KG1 (cell line): Measurements from ENCODE around the gene LDLRAD4.
"Not testable (repeated sequence)": the region's sequence is repeated elsewhere in the genome, so short reads cannot be mapped to it uniquely, and the experiment has no call there.

Source experiments
- DNase-seq: peaks from one replicate; lab custom pipeline; 2025; lab: John Stamatoyannopoulos, UW

Gene LDLRAD4

DNA sequence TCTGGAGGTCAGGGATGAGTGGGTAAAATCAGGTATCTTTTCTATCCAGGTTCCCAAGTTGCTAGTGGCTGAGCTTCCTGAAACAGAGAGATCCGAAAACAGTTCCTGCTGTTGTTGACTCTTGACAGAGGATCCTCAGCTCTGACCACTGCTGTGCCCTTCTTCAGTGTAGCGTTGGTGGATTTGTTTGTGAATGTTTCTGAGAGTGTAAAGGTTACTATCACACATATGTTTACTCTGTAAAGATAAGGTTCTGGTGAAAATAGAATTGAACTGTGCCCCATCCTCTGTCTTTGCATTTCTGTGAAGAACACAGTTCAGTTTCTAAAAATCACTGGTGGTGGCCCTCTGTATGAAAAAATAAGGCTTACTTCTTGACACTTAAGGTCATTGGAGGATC is 119.8 kb downstream of the LDLRAD4 start:
- DNase-seq = no peak

DNA sequence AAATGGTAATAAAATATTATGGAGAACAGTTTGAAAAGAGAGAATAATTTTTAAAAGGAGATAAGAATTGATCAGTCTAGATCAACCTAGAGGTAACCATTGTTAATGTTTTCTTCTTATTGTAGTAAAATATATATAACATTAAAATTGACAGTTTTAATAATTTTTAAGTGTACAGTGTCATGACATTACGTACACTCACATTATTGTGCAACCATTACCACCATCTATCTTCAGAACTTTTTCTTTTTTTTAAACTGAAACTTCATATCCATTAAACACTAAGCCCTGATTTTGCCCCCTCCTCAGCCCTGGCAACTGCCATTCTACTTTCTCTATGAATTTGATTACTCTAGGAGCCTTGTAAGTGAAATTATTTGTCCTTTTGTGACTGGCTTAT is 121.1 kb downstream of the LDLRAD4 start:
- DNase-seq = no peak

GRCh38 chr18:13346449-13346848 is 127.9 kb downstream of the LDLRAD4 start:
- DNase-seq = not testable (repeated sequence)

DNA sequence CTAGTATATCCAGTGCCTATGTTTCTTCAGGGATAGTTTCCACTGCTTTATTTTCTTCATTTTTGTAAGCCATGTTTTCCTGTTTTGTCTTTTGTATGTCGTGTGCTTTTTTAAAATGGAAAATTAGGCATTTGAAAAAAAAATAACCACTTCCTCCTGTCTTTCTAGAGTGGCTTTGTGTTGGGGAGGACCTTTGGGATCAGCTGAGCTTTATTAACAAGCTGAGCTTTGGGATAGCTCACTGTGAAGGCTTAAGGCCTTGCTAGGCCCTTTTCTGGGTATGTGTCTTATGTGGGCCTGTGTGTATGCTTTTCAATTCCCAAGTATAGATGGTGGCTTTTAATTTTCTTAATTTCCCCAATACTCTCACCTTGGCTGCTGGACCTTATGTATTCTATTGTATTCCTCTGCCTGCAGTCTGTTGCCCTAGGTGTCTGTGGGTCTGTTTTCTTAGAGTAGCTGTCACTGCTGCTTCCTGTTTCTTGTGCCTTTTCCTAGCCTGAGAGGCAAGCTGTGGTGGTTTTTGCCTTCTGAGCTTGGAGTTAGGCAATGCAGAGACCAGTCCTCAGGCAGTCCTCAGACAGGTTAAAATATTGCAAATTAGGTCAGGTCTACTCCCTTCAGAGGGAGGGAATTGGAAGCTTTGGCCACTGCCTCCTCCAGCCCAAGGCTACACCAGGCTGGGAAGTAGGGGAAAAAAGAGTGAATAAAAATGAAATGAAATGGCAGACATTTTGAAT is 134.7 kb downstream of the LDLRAD4 start:
- peak; percentile 63 for DNase-seq

GRCh38 chr18:13354402-13354801 is 135.8 kb downstream of the LDLRAD4 start:
- no peak for DNase-seq

DNA sequence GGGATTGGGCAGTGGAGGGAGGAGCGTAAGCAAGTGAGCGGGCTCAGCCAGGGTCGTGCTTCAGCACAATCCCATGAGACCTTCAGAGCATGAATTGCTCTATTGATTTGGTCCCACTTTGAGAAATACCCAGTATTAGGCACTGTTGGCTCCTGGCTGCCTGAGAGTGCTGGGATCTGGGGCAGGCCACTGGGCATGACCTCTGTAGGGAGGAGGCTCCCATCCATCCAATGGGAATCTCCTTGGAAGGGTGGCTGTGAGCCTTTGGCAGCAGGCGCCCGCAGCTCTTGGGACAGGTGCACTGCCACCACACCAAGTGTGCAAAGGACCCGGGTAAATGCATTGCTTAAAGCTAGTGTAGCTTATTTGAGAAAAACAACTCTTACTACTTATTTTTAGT is 137.5 kb downstream of the LDLRAD4 start:
- DNase-seq = no peak

GRCh38 chr18:13357289-13357688 is 138.7 kb downstream of the LDLRAD4 start:
- no peak for DNase-seq

DNA sequence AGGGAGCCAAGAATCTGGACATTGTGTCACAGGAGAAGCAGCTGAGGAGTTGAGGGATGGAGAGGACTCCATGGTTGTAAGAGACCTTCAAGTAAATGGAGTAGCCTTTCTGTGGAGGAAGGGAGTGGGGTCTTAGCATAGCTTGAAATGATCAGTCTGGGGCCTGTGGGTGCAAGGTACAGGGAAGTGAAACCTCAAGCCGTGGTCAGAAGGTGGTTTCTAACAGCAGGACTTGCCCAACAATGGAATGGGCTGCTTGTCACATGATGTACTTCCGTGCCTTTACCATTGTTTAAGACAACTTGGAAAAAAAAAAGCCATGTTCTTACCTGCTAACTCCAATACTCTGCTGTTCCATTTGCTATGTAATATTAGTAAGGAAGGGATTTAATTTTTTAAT is 140.7 kb downstream of the LDLRAD4 start:
- no peak for DNase-seq

- no peak for DNase-seq
These were observed 142.9 kb downstream of the LDLRAD4 start for GRCh38 chr18:13361431-13361830.

DNA sequence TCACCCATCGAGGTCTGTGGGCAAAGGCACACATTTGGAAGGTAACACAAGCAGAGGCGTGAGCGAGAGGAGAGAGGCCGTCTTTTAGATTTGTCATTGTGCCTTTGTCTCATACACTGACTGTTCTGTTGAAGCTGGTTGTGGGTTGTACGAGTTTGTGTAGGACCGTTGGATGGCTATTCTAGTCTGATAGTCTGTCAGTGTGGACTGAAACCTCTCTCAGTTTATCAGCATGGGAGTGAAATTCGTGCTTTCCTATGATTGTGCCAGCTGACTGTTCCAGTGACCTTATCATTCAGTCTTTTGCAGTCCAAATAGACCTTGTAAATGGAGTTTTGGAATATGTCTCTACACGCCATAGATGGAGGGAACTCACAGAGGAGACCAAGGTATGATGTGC is 143.5 kb downstream of the LDLRAD4 start:
- DNase-seq = no peak

DNA sequence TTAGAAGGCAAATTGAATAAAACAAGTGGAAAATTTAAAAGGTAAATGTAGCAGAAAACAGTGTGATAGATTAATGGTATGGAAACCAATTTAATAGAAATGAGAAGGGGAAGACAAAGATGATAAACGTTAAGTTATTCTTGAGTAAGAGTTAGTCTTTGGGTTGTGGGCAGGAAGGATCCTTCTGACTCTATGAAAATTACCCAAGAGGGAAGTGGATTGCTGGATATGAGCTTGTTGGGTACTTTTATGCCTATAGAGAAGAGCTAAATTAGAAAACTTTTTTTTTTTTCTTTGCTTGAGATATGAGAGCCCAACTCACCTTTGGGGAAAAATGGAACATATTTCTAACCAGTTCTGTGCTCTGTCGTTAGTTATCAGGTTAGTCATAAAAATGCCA is 144.0 kb downstream of the LDLRAD4 start:
- DNase-seq = no peak

- no peak for DNase-seq
These were observed 144.8 kb downstream of the LDLRAD4 start for GRCh38 chr18:13363359-13363758.

- no peak for DNase-seq
These were observed 146.2 kb downstream of the LDLRAD4 start for GRCh38 chr18:13364721-13365205.

DNA sequence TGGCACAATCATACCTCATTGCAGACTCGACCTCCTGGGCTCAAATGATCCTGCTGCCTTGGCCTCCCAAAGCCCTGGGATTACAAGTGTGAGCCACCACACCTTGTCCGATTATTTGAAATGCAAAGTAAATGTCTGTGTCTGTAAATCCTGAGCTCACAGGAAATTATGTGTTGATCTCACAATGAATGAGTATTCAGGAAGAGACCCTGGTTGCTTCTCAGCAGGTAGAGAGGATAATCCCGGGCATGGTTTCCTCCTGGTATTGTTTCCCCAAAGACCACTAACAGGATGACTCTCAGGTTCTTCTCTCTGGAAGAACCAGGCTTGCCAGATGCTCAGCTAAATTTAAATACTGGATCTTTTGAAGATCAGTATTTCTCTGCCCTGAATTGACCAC is 147.6 kb downstream of the LDLRAD4 start:
- no peak for DNase-seq

GRCh38 chr18:13366541-13366940 is 148.0 kb downstream of the LDLRAD4 start:
- no peak for DNase-seq

- DNase-seq = no peak
These were observed 148.7 kb downstream of the LDLRAD4 start for GRCh38 chr18:13366962-13367892.

DNA sequence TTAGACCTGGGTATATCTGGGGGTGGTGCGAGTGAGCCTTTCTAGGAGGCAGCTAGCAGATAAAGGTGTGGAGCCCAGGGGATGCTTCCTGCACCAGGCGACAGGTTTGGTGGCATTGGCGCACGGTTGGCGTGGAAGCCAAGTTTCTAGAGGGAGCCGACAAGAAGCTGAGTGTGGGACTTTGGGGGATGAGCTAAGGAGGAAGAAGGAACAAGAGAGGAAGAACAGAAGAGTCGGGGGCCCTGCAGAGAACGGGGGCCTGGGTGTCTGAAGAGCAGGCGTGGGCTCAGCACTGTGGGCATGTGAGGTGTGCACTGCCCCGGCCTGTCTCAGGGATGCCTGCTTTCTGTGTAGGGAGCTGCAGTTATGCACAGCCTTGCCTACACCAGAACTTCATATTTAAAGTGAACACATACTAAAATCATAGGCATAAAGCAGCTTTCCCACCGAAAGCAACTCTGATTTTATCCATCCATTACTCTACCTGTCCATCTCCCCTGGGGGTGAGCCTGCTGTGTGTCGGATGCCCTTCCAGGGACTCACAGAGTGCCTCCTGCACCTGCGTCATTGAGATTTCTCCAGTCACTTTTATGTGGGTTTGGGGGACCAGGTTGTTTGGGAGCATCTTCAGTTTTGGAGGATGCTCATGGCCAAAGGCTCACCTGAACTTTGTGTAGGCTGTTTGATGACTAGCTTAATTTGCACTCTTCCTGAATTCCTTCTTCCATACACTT is 149.7 kb downstream of the LDLRAD4 start:
- DNase-seq = no peak

DNA sequence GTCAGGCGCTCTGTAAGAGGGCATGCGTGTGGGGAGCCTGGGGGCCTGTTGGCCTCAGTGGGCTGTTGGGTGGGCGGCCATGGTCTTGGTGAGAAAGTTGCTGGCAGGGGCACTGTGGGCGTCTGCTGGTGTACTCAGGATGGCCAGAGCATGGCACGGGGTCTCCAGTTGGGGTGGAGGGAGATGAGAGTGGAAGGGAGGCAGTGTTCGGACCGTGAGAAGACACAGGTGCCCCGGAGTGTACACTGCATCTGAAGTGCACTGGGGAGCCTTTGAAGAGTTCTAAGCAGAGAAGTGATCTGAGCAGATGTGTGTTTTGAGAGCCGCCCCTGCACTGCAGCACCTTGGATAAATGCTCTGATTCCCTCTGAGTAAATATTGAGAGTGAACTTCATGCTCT is 150.8 kb downstream of the LDLRAD4 start:
- no peak for DNase-seq

DNA sequence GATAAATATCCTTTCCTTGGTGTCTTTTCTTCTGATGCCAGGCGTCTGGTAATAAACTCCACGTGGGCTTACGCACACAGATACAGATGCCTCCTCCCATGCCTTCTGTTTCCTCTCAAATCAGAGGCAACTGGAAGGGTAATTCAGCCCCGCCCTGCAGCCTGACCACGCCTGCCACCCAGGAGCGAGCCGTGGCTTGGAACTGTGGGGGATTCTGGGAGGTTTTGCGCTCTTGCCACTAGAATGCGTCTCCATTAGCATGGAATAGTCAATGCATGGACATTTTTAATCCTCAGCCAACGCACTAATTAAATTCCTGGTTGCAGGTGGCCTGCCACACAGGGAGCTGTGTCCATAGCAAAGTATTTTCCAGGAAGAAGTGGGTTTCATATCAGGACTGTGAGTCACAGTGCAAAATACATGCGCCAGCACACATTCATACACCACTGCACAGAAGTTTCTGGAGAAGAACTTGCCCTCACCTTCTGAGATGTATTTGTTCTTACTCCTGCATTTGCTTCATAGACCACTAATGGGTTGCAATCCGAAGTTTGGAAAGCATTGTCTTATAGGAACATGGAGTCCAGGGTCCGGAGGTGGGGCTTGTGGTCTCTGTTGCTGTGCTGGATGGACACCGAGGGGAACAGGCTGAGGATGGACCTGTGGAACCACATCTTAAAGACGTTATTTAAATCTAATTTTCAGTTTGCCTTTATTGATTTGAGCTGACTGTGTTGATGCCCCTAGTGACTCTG is 151.4 kb downstream of the LDLRAD4 start:
- no peak for DNase-seq

GRCh38 chr18:13370995-13371625 is 152.6 kb downstream of the LDLRAD4 start:
- DNase-seq = no peak
